ENCODE measurements around the gene NDST3. TPM values are rescaled to one million over a fixed set of nuclear protein-coding genes. Genes with fewer than 3 reads are reported as not detected.

NDST3 gene
- total and polyA plus RNA-seq, 2 of the 13 experiments (the other 11 are each of a cell fraction or from before 2014, with no cell fraction given): not detected

GRCh38 chr4:118278473-118279274 lies 244.4 kb downstream of the NDST3 start (continued):
- TF ChIP-seq TRIM22 (IDR thresholded peaks at IDR 0.05) (no peak), PLSCR1 (CRISPR knock-in tag; IDR thresholded peaks at IDR 0.05; ENCODE audit: borderline replicate concordance) (no peak; the same call in 1 of the 2 replicates), FOXK2 (IDR thresholded peaks at IDR 0.05) (peak; percentile 56), ZNF552 (CRISPR knock-in tag; IDR thresholded peaks at IDR 0.05; ENCODE audit: borderline replicate concordance) (no peak), ZNF547 (CRISPR knock-in tag; IDR thresholded peaks at IDR 0.05) (peak; percentile 58; the same call in 1 of the 2 replicates), ATF3 (CRISPR knock-in tag; IDR thresholded peaks at IDR 0.05) (peak; percentile 73; the same call in 1 of the 2 replicates), ZSCAN21 (CRISPR knock-in tag; IDR thresholded peaks at IDR 0.05; ENCODE audit: borderline replicate concordance) (no peak), ZNF230 (CRISPR knock-in tag; IDR thresholded peaks at IDR 0.05) (peak; percentile 73), SP4 (CRISPR knock-in tag; IDR thresholded peaks at IDR 0.05) (peak; percentile 92), PLRG1 (conservative IDR thresholded peaks at IDR 0.05) (no peak), ZNF660 (CRISPR knock-in tag; IDR thresholded peaks at IDR 0.05; ENCODE audit: borderline replicate concordance, low read depth) (no peak), ZNF33A (CRISPR knock-in tag; IDR thresholded peaks at IDR 0.05; ENCODE audit: borderline replicate concordance) (no peak), E2F2 (CRISPR knock-in tag; IDR thresholded peaks at IDR 0.05; ENCODE audit: borderline replicate concordance) (peak; percentile 71; the same call in 1 of the 2 replicates), THAP7 (CRISPR knock-in tag; IDR thresholded peaks at IDR 0.05) (0 out of 2 replicates have a peak, but pooled peaks have one; percentile 21), KDM1A (CRISPR knock-in tag; IDR thresholded peaks at IDR 0.05) (no peak), ZBTB3 (CRISPR knock-in tag; IDR thresholded peaks at IDR 0.05; ENCODE audit: borderline replicate concordance, low read depth) (no peak), ADNP (CRISPR knock-in tag; IDR thresholded peaks at IDR 0.05) (no peak), ZBTB20 (CRISPR knock-in tag; IDR thresholded peaks at IDR 0.05; ENCODE audit: borderline replicate concordance, low read depth) (peak; percentile 39; the same call in 1 of the 2 replicates), ZBTB1 (CRISPR knock-in tag; IDR thresholded peaks at IDR 0.05; ENCODE audit: borderline replicate concordance) (no peak; the same call in 1 of the 2 replicates), ZNF709 (CRISPR knock-in tag; IDR thresholded peaks at IDR 0.05) (peak; percentile 78; the same call in 1 of the 2 replicates), POGZ (CRISPR knock-in tag; IDR thresholded peaks at IDR 0.05) (peak; percentile 77), ZC3H4 (CRISPR knock-in tag; IDR thresholded peaks at IDR 0.05; ENCODE audit: borderline replicate concordance) (no peak; the same call in 1 of the 2 replicates), ZNF496 (CRISPR knock-in tag; IDR thresholded peaks at IDR 0.05; ENCODE audit: insufficient replicate concordance) (no peak), PBX3 (CRISPR knock-in tag; IDR thresholded peaks at IDR 0.05; ENCODE audit: borderline replicate concordance) (no peak)
